IPS DF 4.7 (cell line): ENCODE measurements around the gene GPAM.
"Not testable (repeated sequence)": the region's sequence is repeated elsewhere in the genome, so short reads cannot be mapped to it uniquely, and the experiment has no call there.

Experiments used
- DNase-seq: peaks from one replicate; pipeline ENCODE4 v3.0.0-alpha.2; 2013; ENCODE audit warnings: low spot score; ENCODE audit errors: extremely low read depth

The GPAM gene

DNA sequence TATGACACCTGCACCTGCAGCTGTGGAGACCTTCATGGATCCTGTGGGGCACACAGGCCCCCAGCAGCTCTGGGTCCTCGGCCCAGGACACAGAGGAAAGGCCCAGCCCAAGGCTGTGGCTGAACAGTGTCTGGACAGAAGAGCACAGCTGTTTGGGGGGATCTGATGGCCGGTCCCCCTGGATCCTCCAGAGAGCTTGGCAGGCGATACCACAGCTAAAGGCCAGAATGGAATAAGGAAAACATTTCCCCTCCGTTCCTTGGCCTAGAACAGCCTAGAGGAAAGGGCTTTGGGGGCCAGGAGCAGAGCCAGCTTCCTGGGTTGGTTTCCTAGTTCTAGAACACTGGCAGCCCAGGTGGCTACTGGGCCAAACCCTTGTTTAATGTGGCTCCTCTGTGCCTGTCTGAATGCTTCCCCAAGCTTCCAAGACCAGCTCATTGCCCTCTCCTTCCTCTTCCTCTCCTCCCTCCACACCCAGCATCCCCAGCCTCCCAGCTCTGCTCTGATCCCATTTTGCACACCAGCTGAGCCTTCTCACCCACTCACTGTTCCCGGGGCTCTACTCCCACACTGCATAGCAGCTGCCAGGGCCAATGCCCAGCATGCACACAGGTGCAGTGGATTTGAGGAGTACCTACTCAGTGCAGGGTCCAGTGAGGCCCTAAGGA lies 46.9 kb downstream of the GPAM start:
- DNase-seq = no peak

DNA sequence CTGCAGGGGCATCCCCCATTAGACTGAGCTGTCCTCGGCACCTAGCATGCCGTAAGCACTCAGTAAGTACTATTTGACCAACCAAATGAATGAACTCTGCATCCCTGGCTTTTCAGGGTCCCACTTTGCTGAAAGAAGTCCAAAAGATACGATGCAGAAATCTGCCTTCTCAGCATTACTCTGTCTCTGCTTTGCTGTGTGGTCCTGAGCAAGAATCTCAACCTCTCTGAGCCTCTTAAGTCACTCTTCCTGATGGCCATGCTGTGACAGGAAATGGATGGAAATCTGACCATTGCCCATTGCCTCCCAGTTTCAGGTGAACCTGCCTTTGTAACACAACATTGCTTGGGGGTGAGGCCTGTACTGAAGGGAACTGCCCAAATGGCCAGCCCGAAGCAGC lies 48.0 kb downstream of the GPAM start:
- no peak for DNase-seq

DNA sequence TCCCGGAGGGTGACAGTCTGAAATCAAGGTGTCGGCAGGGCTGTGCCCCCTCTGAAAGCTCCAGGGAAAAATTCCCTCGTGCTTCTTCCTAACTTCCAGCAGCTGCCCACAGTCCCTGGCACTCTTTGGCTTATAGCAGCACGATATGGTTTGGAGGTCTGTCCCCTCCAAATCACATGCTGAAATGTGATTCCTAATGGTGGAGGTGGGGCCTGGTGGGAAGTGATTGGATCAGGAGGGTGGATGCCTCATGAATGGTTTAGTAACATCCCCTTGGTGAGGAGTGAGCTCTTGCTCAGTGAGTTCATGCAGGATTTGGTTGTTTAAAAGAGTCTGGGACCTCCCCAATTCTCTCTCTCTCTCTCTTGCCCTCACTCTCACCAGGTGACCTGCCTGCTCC lies 51.1 kb downstream of the GPAM start:
- DNase-seq = no peak

DNA sequence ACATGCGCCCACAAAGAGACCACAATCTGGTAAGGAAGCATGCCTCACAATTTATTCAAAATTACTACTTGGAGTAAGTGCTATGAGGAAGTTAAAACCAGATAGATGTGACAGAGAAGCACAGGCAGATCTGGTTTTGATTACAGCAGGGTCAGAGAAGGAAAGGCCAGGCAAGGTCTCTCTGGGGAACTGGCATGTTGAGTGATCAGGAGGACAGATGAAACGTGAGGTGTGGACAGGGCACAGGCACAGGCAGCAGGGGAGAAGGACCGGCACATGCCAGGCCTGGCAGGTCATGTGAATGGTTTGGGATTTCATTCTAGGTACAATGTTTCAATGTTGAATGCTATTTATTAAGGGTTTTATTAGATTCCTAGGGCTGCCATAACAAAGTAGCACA lies 51.6 kb downstream of the GPAM start:
- DNase-seq = no peak

DNA sequence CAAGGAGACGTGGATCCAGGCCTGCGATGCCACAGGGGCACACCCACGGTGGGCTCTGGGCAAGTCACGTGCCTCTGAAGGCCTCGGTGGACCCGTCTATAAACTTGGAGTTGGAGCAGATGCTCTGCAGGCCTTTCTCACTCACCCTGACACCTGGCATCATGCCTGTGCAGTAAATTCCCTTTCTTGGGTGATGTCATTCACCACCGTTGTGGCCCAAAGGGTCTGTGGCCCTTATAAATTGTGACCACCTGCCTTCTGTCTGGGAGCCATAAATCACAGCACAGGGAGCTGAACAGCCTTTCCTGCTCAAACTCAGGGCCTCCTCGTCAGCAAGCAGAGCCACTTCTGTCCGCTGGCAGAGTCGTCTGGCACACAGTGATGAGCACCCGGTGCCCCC lies 52.2 kb downstream of the GPAM start:
- no peak for DNase-seq

DNA sequence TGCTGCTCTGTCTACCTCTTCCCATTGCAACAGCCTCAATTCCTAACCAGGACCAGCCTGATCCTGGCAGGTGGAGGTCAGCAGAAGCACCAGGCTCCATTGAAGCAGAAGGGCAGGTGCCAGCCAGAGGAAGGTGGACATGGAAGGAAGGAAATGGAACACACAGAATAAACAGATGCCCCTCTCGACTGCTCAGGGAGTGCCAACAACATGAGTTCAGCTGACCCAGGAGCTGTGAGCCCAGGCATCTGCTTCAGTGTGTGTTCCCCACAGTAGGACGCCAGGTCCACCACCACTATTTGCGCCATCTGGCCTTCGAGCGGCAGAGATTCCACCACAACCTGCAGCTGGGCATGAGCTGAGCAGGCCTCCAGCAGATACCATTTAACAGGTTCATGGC lies 56.7 kb downstream of the GPAM start:
- no peak for DNase-seq

DNA sequence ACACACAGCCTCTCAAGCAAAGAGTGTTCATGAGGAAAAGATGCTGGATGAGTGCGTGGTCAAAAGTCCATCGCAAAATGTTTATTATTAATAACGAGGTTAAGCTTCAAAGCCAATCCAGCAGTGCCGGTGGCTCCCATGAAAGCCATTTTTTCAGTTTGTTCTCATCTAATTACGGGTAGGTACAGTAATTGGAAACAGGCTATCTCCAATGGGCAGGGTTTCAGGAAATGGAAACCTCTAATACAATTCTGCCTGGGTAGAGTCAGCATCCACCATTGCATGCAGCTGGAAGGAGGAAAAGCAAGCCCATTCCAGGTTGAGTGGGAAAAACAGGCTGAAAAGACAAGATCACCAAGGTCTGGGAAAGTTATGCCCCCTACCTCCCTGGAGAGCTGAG lies 57.4 kb downstream of the GPAM start:
- no peak for DNase-seq

DNA sequence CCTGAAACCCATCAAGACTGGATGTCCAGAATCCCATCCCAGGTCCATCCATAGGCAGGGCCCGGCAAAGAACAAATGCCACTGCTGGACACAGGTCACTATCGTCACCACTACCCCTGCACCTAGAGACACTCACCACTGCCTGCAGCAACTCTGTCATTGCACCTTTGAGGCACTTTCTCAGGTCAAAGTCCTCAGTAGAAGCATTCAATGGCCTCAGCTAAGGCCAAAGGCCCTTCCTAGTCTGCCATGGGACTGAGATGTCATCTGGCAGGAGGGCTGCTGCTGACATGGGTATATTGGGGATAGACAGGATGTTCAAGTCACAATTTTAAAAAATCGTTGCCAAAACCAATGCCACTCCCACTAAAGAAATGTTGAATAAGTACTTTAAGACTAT lies 58.7 kb downstream of the GPAM start:
- no peak for DNase-seq

DNA sequence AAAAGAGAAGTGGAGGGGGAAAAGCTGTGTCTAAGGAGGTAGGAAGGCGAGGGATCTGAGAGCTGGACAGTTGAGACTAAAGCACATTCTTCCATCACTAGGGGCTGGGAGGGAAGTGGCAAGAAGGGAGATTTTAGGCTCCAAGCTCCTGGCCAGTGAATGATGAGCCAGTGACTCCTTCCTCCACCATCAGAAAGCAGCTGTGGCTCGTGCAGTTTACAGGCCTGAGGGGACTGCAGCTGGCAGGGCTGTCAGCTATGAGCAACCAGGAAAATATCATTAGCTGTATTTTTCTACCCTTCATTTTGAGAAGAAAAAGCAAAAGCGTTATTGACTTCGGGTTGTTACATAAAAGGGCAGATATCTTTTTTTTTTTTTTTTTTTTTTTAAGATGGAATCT lies 60.7 kb downstream of the GPAM start:
- DNase-seq = no peak

DNA sequence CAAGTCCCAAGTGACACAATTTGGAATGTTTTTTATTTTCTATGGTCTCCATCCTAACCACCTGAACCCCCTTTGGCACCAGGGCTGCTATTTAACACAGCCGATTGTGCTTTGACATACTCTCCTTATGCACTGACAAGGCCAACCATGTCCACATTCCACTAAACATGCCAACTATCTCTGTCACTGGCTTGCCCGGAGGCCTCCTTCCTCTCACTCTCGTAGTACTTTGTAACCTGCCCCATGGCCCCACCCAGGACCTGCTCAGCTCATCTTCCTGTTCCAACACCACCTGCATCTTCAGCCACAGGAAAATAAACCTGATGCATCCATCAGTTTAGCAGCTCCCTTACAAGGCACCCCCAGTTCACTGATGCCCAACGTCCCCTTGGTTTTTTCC lies 63.1 kb downstream of the GPAM start:
- no peak for DNase-seq

DNA sequence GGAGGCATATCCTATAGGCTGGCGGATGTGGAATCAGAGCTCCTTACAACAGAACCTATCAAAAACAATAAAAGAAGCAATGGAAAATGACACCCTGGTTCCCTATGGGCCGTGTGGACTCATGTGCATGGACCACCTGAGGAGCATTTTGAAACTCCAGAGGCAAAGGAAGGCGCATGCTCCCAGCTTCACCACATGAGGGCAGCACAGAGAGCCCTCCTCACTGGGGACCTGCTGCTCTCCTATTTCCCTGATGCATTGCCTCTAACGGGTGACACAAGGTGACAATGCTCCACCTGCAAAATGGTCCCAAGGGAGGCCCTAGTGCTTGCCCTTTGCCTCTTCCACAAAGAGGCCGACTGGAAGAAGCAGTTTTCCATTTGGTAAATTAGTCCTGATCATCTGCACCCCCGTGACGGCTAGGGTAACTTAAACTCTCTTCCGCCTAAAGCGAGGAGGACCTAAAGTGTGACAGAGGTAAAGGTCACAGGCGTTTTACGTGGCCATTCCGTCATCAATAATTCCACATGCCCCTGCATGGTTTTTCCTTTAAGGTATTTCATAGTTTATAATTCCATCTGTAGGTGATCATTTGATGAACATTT lies 67.7 kb downstream of the GPAM start:
- DNase-seq = peak; percentile 69

DNA sequence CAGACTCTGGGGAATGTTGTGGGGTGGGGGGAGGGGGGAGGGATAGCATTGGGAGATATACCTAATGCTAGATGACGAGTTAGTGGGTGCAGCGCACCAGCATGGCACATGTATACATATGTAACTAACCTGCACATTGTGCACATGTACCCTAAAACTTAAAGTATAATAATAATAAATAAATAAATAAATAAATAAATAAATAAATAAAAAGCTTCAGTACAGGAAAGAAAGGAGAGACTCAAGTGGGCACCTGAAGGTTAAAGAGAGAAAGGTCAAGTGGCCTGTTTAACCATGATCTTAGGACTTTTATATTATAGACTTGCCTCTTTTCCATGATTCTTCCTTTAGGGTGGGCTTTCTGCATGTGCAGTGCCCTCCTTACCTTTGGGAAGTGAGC lies 73.8 kb downstream of the GPAM start:
- DNase-seq = not testable (repeated sequence)
